GM20431 (cell line): Measurements from ENCODE around the gene CYP2F1.
"Not testable (repeated sequence)": the region's sequence is repeated elsewhere in the genome, so short reads cannot be mapped to it uniquely, and the experiment has no call there.

Experiments
- in situ Hi-C: fragments of 300-500 bp; cut with MseI, MboI; formaldehyde crosslinking; loops from one replicate; pipeline ENCODE4 v1.15.0; 2020; ENCODE audit warnings: low sequenced_read_pairs; ENCODE audit not compliant: unreplicated experiment

Gene CYP2F1, protein sequence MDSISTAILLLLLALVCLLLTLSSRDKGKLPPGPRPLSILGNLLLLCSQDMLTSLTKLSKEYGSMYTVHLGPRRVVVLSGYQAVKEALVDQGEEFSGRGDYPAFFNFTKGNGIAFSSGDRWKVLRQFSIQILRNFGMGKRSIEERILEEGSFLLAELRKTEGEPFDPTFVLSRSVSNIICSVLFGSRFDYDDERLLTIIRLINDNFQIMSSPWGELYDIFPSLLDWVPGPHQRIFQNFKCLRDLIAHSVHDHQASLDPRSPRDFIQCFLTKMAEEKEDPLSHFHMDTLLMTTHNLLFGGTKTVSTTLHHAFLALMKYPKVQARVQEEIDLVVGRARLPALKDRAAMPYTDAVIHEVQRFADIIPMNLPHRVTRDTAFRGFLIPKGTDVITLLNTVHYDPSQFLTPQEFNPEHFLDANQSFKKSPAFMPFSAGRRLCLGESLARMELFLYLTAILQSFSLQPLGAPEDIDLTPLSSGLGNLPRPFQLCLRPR

DNA sequence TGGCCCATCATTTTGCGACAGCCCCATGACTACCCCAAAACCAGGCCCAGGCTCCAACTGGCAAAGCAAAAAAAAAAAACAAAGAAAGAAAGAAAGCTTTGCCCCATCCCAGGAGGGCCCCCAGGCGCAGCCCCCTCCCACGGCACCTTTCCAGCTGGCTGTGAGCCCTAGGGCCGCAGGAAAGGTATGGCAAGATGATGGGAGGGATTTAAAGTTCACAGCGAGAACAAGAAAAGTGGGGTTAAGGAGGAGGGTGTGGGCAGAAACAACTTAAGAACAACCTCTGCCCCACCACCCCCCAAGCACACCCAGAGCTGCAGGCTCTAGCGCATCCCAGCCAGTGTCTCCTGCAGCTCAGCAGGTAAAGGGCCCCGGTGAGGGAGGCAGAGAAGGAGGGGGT, at the start of gene CYP2F1:
Gene CYP2F1 (plus strand): TSS at position 301 of the 400 bp plus-strand sequence. CDS start 1,757 bp downstream, outside the sequence.
- in situ Hi-C loops: no loop called here

DNA sequence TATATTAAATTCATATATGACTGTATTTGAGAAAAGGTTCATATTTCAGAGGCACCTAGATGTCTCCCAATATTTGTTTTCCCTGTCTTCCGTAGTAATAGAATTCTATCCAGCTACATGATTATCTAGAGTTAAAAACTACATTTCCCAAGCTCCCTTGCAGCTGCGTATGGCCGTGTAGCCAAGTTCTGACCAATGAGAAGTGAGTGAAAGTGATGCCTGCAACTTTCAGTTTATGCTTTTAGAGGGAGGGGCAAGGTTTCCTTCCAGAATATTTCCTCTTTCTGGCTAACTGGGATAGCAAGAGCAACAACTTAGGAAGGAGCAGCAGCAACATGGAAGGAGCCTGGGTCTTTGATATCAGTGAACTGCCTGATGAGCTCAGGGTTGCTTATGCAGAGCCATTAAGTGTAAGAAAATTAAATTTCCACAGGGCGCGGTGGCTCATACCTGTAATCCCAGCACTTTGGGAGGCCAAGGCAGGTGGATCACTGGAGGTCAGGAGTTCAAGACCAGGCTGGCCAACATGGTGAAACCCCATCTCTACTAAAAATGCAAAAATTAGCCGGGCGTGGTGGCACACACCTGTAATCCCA, 49.2 kb upstream of the CYP2F1 start:
- in situ Hi-C loops: no loop called here

DNA sequence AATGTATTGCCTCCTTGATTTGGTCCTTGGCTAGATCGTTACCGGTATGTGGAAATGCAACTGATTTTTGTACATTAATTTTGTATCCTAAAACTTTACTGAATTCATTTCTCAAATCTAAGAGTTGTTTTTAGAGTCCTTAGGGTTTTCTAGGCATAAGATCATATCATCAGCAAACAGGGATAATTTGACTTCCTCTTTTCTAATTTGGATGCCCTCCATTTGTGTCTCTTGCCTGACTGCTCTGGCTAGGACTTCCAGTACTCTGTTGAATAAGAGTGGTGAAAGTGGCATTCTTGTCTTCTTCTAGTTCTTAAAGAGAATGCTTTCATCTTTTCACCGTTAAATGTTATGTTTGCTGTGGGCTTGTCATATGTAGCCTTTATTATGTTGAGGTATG, 37.9 kb upstream of the CYP2F1 start:
- in situ Hi-C loops: no loop called here

DNA sequence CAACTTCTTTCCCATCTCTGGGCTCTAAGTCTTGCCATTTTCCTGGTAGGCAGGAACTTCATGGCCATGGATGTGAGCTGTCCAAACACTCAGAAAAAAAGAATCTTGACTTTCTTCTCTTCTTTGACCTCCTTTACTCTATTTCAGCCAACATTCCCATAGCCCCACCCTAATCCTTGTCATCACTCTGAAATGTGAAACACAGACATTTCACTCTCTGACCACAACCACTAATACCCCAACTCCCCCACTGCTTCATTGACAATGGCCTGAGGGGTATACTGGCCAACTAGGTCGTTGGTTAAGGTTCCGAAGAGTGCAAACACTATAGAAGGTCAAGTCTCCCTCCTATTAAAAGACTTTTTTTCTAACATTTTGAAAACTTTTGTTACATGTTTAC, 30.7 kb upstream of the CYP2F1 start:
- in situ Hi-C loops: no loop called here

DNA sequence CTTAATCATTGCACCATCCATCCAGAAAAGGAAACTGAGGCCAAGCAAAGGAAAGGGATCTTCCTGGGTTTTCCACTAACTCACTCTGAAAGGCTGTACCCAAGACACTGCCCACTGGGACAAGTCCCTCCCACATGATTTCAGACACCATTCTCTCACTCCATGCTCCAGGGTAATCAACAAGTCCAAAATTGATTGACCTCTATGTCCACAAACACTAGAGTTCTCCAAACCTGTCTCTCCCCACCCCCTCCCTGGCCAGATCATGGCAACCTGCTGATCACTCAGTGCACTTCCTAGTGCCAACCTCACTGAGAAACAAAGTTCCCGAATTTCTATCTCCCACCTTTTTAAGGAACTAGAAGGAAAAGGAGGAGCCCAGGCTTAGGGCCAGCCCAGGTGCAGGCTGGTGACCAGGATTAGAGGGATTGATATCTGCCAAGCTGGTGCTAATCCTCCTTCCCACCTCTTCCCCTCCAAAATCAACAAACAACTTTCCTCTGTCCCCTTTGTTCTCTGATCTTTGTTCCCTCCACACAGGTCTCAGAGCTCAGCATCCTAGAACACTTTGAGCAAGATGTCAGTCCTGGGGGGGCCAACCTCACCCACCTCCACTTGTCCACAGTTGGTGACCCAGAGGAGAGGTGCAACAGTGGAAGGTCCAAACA, 28.4 kb upstream of the CYP2F1 start:
- in situ Hi-C loops: no loop called here

DNA sequence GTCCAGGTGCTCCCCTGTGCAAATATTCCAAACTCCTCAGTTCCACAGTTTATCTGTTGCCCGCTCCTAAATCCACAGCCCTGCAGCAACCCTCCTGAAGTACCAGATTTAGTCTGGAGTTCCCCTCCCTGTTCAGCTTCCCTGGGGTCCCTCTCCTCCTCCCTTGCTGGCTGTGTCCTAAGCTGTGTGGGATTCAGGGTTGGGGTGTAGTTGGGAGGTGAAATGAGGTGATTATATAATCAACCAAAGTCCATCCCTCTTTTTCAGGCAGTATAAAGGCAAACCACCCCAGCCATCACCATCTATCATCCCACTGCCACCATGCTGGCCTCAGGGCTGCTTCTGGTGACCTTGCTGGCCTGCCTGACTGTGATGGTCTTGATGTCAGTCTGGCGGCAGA, 26.1 kb upstream of the CYP2F1 start, which contains the start of gene CYP2A13:
Gene CYP2A13 (plus strand): TSS at position 301 of the 400 bp plus-strand sequence. CDS start 21 bp downstream, at position 322.
- in situ Hi-C loops: no loop called here

DNA sequence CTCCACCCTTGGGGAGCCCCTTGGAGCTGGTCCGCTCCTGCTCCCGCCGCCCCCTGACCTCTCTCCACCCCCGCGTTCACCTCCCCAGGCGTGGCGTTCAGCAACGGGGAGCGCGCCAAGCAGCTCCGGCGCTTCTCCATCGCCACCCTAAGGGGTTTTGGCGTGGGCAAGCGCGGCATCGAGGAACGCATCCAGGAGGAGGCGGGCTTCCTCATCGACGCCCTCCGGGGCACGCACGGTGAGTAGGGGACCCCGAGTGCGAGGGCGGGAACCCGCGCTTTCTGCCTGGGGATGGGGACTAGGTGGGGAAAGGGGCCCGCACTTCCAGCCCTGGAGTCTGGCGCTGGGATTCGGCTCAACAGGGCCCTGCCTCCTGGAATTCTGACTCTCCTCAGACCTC, 24.3 kb upstream of the CYP2F1 start:
- in situ Hi-C loops: no loop called here

DNA sequence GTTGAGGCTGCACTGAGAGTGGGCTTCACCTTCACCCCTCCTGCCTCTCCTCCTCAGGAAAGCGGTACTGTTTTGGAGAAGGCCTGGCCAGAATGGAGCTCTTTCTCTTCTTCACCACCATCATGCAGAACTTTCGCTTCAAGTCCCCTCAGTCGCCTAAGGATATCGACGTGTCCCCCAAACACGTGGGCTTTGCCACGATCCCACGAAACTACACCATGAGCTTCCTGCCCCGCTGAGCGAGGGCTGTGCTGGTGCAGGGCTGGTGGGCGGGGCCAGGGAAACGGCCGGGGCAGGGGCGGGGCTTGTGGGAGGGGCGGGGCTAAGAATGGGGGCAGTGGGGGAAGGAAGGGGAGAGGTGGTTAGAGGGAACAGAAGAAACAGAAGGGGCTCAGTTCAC, 18.5 kb upstream of the CYP2F1 start:
- in situ Hi-C loops: no loop called here

DNA sequence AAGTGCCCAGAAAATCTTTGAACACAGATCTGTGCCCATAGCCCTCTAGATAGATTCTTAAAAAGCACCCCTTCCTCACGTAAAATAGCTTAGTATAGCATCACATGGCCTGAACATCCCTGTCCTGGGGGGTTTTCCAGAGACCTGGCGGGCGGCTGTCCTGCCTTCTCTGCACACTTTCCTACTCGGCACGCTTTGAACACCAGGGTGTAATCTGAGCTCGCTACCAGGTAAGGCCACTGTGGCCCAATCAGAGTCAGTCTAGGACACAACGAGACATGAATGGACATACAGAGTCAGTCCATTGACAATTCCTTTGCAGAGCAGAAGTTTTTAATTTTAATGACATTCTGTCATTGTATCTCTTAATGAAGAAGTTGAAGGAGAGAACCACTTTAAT, 17.9 kb upstream of the CYP2F1 start:
- in situ Hi-C loops: no loop called here

DNA sequence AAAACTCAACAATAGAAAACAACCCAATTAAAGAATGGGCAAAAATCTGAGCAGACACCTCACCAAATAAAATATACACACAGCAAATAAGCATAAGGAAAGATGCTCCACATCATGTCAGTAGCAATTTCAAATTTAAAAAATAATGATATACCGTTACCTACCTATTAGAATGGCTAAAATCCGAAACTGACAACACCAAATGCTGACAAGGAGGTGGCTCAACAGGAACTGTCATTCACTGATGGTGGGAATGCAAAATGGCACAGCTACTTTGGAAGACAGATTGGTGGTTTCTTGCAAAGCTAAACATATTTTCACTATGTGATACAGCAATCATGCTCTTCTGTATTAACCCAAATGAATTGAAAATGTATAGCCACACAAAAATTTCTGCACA, 16.9 kb upstream of the CYP2F1 start:
- in situ Hi-C loops: no loop called here

DNA sequence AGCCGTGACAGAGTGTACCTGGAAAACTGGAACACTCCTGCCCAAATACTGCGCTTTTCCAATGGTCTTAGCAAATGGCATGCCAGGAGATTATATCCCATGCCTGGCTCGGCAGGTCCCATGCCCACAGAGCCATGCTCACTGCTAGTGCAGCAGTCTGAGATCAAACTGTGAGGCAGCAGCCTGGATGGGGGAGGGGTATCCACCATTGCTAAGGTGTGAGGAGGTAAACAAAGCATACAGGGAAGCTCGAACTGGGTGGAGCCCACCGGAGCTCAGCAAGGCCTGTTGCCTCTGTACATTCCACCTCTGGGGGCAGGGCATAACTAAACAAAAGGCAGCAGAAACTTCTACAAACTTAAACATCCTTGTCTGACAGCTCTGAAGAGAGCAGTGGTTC, 15.5 kb upstream of the CYP2F1 start:
- in situ Hi-C loops: no loop called here

DNA sequence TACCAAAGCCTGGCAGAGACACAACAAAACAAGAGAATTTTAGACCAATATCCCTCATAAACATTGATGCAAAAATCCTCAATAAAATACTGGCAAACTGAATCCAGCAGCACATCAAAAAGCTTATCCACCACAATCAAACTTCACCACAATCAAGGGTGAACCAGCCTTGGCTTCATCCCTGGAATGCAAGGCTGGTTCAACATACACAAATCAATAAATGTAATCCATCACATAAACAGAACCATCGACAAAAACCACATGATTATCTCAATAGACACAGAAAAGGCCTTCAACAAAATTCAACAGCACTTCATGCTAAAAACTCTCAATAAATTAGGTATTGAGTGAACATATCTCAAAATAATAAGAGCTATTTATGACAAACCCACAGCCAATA, 12.0 kb upstream of the CYP2F1 start:
- in situ Hi-C loops: not testable (repeated sequence)

DNA sequence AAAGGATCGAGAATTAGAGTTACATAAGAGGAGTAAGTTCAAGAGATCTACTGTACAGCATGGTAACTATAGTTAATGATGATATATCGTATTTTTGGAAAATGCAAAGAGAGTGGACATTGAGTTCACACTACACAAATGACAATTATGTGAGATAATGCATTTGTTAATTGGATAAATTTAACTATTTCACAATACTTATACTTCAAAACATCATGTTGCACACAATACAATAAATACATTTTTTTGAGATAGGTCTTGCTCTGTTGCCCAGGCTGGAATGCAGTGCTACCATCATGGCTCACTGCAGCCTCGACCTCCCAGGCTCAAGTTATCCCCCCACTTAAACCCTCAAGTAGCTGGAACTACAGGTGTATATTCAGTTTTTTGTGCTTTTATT, 8.1 kb upstream of the CYP2F1 start:
- in situ Hi-C loops: no loop called here

DNA sequence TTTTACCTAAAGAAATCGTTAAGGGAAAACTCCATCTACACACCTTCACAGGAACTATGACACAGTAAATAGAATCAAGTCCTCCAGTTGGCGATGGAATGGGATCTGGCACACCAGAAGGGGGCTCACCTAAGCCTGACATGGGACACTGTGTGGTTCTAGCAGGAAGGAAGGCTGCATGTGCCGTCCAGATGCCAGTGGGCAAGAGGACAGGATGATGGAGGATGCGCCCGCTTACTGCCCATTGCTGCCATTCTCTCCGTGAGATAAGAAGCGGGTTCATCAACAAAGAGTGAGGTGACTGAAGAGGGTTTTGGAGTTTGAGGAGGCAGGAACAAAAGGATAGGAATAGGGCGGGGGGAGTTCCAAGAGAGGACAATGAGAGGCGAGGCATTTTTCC, 2.9 kb upstream of the CYP2F1 start:
- in situ Hi-C loops: no loop called here

DNA sequence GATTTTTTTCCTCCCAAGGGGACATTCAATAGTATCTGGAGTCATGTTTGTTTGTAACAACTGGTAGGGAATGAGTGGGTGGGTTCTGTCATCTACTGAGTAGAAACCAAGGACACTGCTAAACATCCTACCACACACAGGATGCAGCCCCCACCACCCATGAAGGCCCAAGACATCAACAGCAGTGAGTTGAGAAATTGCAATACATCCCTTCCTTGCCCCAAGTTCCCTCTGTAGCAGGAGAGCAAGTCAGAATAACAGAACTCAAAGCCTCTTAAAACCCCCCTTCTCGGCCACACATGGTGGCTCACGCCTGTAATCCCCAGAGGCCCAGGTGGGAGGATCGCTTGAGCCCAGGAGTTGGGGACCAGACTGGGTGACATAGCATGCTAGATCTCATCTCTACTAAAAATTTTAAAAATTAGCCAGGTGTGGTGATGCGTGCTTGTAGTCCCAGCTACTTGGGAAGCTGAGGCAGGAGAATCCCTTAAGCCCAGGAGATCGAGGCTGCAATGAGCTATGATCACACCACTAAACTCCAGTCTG, 2.4 kb upstream of the CYP2F1 start:
- in situ Hi-C loops: no loop called here

DNA sequence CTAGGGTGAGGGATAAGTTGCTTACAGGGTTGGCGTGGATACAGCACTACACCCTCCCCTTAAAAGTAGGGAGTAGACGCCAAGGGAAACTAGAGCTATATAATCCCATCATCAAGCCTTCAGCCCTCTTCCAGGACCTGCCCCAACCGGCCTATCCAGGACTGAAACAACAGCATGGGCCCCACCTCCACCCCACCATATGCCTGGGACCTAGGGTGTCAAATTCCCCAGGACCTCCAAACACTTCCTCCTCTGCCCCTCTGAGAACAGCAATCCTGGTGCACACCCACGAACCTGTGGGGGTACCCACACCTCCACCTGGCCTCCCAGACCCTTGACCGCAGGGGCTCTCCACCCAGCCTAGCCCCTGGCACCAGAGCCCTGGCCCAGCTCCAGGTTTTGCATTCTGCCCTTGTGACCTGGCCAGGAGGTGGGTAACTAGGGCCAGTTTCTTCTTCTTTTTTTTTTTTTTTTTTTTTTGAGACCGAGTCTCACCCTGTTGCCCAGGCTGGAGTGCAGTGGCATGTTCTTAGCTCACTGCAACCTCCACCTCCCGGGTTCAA, 1.4 kb upstream of the CYP2F1 start:
- in situ Hi-C loops: no loop called here

DNA sequence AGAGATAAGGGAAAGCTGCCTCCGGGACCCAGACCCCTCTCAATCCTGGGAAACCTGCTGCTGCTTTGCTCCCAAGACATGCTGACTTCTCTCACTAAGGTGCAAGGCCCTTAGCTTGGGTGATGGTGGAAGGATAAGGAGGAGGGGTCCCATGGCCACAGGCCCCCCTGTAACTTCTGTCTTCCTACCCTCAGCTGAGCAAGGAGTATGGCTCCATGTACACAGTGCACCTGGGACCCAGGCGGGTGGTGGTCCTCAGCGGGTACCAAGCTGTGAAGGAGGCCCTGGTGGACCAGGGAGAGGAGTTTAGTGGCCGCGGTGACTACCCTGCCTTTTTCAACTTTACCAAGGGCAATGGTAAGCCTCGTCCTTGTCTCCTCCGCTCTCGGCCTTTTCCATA, 2.0 kb downstream of the CYP2F1 start:
- in situ Hi-C loops: no loop called here

DNA sequence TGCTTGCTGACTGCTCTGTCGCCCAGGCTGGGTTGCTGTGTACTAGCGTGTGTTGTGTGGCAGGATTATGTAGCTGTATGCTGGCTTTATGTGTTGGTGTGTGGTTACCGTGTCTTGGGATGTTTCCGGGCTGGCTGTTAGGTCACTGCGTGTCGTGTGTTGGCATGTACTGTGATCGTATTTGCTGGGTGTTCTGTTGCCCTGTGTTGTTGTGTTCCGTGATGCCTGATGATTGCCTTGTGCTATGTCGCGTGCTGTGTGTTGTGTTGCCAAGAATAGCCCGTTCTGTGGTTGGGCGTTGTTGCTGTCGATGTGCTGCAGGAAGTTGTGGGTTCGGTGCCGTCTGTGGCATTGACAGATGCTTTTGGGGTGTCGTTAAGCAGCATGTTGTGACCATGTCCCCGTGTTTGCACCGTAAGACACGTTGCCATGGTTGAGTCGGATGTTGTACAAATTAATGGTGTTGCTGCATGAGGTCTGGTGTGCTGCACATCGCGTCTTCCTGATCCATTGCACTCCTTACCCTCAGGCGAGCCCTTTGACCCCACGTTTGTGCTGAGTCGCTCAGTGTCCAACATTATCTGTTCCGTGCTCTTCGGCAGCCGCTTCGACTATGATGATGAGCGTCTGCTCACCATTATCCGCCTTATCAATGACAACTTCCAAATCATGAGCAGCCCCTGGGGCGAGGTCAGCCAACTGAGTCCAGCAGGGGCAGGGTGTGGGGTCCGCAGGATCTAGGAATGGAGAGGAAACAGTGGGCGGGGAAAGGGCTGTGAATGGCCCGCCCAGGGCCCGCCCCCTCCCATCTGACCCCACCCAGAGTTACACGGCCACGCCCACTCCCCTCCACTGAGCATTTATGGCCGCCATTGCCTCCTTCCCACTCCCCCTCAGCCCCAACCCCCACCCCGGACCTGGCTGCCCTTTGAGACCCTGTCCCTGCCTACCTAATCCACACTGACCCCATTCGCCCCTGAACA, 7.0 kb downstream of the CYP2F1 start:
- in situ Hi-C loops: not testable (repeated sequence)

DNA sequence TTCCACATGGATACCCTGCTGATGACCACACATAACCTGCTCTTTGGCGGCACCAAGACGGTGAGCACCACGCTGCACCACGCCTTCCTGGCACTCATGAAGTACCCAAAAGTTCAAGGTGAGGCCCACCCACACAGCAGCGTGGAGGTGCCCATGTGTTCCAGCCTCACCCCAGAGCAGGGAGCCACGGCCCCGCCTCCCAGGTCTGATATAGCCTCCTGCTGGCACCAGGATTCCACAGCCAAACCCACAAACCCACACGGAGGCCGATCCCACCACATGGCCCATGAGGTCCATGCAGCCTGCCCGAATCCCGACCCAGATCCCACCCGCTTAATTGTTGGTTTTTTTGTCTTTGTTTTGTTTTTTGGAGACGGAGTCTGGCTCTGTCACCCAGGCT, 8.6 kb downstream of the CYP2F1 start:
- in situ Hi-C loops: not testable (repeated sequence)
